Pancreas (tissue), 10 donors: ENCODE data around the gene PDZD4. TPM values are rescaled to one million over a fixed set of nuclear protein-coding genes. Genes with fewer than 3 reads are reported as not detected.

Experiments
- ATAC-seq, 4 donors: fragments of 200-7000 bp; cut with Tn5 transposase; one replicate each; pipeline versions ENCODE4 v1.8.0 to v1.9.1; 2020; ENCODE audit warnings: mild to moderate bottlenecking in 4 of 4, moderate library complexity in 4 of 4
- DNase-seq, 6 donors: peaks; one replicate each; pipeline ENCODE4 v3.0.0-alpha.2; 2020
- FAIRE-seq: peaks from 2 replicates; lab custom pipeline; 2012; peaks lifted over from hg19 to GRCh38; lab: Jason Lieb, UNC
- H3K27ac ChIP-seq, 4 donors: fragments of 200-600 bp; sonication (generic); 1 replicate in 3 of 4; 2 replicates in 1 of 4; pipeline versions ENCODE4 v1.5.0 to v1.8.0; 2020
- H3K27me3 ChIP-seq, 4 donors: fragments of 200-600 bp; one replicate each; pipeline ENCODE4 v1.8.0; 2021
- H3K36me3 ChIP-seq, 3 donors: fragments of 200-600 bp; sonication (generic) in 1 of 3; one replicate each; pipeline versions ENCODE4 v1.5.0 to v1.8.0; 2020 to 2021
- H3K4me1 ChIP-seq, 3 donors: fragments of 200-600 bp; one replicate each; pipeline ENCODE4 v1.8.0; 2021
- H3K4me3 ChIP-seq, 4 donors: fragments of 200-600 bp; sonication (generic) in 2 of 4; one replicate each; pipeline versions ENCODE4 v1.5.0 to v1.8.0; 2020 to 2021
- H3K9me3 ChIP-seq, 4 donors: fragments of 200-600 bp; one replicate each; pipeline ENCODE4 v1.8.0; 2021
- WGBS, 2 donors: extraction: QIAGEN DNeasy Blood & Tissue Kit; methylation state at CpG; one replicate each; pipeline ENCODE4 v1.1.7; 2013; 5-methylcytosine and 5-hydroxymethylcytosine counted together
- intact Hi-C, 3 donors: fragments of 100-400 bp; cut with DNase I; formaldehyde crosslinking; loops; one replicate each; pipeline versions ENCODE4 v1.11.1 to v1.14.2; 2022
- polyA plus RNA-seq, 2 donors: library from polyadenylated mRNA; stranded (reverse); fragments of 200-250 nt; gene quantifications; one replicate each; pipeline ENCODE4 v1.2.3, GENCODE V29; 2013
- total RNA-seq, 6 donors: library from RNA; stranded (reverse); fragmentation: NEBNext Ultra II Directional in 4 of 6; extraction: Animal tissue kit (Norgen Biotek cat#: 25700) in 4 of 6; gene quantifications; one replicate each; pipeline versions ENCODE4 v1.2.1 to v1.2.4, GENCODE V29; 2021 to 2023
- TF ChIP-seq, protein P1 (sequence below), 4 donors: fragments of 200-600 bp; sonication (generic) in 3 of 4; IDR thresholded peaks; one replicate each; pipeline versions ENCODE4 v1.5.0 to v1.8.0; 2021; ENCODE audit warnings: antibody characterized with exemption in 4 of 4
- donor health status: healthy with polysubstance abuse.
- donor health status: DM: no; HTN: no; CAD: no; lungs with moderate emphysema.
- donor health status: DM: no; HTN: no; CAD: no.
- donor health status: control.
- donor health status: control.
- donor health status: Bipolar disorder and iron deficiency.
- donor health status: DM: yes; HTN: yes; CAD: no.
- donor health status: DM: no; HTN: no; CAD: no.
- donor health status: DM: no; HTN: no; CAD: no.
- donor health status: DM: yes; HTN: yes; CAD: no.

Gene PDZD4
- total and polyA plus RNA-seq, 8 donors: 0.79 to 15.2 (median 1.6) TPM

DNA sequence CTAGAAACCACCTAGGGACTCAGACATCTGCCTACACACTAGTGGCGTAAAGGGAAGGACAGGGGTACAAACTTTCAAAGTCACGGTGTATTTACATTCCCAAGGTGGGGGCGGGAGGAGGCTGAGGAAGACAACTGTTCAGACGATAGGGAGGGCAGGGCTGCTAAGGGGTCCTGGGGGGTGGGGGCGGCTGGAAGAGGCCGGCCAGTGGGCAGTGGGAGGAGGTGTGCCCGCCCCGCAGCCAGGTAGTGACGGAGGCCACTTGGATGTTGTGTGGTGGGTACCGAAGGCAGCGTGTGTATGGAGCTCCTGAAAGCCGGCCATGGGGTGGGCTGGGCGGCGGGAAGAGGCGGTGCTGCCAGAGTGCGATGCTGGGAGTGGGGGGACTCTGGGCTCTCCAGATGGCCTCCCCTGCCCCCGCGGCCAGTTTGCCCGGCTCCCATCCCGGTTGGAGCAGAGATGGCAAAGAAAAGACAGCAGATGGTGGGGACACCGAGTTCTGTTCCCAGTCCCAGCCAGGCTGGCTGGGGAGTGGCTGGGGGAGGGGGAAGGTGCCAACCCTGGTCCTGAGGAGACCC is 31.5 kb upstream of the PDZD4 start:
- Histone ChIP-seq H3K27me3 (peaks cover 0 to 6% (median under 1%) of the 10 kb centered on the region in 4 donors), H3K4me3 (no peak overlapping the region), H3K36me3 (no peaks in the 10 kb centered on the region), H3K27ac (no peak overlapping the region), H3K4me1 (no peaks in the 10 kb centered on the region), H3K9me3 (no peaks in the 10 kb centered on the region)
- intact Hi-C loops: no loop called here
- ATAC-seq (no peak), FAIRE-seq (no peak), DNase-seq (peak in 2 of 6 donors; percentile 30 to 53)
- TF ChIP-seq, protein P1, sequence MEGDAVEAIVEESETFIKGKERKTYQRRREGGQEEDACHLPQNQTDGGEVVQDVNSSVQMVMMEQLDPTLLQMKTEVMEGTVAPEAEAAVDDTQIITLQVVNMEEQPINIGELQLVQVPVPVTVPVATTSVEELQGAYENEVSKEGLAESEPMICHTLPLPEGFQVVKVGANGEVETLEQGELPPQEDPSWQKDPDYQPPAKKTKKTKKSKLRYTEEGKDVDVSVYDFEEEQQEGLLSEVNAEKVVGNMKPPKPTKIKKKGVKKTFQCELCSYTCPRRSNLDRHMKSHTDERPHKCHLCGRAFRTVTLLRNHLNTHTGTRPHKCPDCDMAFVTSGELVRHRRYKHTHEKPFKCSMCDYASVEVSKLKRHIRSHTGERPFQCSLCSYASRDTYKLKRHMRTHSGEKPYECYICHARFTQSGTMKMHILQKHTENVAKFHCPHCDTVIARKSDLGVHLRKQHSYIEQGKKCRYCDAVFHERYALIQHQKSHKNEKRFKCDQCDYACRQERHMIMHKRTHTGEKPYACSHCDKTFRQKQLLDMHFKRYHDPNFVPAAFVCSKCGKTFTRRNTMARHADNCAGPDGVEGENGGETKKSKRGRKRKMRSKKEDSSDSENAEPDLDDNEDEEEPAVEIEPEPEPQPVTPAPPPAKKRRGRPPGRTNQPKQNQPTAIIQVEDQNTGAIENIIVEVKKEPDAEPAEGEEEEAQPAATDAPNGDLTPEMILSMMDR (IDR thresholded peaks at IDR 0.05): no peak
- WGBS, 2 donors: 53 to 56% methylated on average over 21 of the region's 21 CpGs

DNA sequence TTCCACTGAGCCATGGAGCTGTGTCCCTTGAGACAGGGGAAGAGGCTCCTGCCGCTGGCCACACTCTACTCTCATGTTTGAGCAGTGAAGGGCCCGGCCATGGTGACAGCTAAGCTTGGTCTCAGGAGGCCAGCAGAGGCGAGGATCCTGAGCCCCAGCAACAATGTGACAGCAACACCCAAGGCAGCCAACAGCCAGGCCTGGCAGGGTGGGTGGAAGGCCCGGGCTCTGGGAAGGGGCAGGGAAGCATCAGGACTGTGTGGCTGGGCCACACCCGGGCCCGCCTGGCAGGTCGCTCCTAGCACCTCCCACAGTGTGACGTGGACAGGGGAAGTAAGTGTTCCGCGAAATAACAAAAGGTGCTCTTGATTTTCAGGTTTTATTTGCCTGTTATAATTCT is 30.8 kb upstream of the PDZD4 start:
- WGBS, 2 donors: 65 to 79% methylated on average over 10 of the region's 10 CpGs
- FAIRE-seq (no peak), ATAC-seq (no peak), DNase-seq (peak in 2 of 6 donors; percentile 40 to 50)
- Histone ChIP-seq H3K9me3 (no peaks in the 10 kb centered on the region), H3K36me3 (no peaks in the 10 kb centered on the region), H3K4me1 (no peaks in the 10 kb centered on the region), H3K27ac (no peak overlapping the region), H3K4me3 (no peak overlapping the region), H3K27me3 (peaks cover 0 to 6% (median 0%) of the 10 kb centered on the region in 4 donors)
- TF ChIP-seq, protein P1 (IDR thresholded peaks at IDR 0.05): no peak
- intact Hi-C loops: no loop called here

DNA sequence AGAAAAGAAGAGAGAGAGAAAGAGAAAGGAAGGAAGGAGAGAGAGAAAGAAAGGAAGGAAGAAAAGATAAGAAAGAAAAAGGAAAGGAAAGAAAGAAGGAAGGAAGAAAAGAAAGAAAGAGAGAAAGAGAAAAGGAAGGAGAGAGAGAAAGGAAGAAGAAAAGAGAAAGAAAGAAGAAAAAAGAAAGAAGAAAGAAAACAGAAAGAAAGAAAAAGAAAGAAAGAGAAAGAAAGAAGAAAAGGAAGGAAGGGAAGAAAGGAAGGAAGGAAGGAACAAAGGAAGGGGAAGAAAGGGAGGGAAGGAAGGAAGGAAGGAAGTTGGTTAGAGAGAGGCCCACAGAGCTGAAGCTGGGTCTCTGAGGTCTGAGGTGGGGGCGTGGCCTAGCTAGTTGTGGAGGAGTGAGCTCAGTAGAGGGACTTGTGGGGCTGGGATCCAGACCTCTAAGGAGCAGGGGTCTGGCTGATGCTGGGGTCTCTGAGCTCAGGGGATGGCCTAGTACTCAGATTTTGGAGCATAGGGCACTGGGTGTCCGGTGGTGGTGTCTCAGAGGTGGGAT is 27.1 kb upstream of the PDZD4 start:
- peaks cover 0 to 6% (median 2%) of the 10 kb centered on the region in 4 donors for H3K27me3 ChIP-seq

DNA sequence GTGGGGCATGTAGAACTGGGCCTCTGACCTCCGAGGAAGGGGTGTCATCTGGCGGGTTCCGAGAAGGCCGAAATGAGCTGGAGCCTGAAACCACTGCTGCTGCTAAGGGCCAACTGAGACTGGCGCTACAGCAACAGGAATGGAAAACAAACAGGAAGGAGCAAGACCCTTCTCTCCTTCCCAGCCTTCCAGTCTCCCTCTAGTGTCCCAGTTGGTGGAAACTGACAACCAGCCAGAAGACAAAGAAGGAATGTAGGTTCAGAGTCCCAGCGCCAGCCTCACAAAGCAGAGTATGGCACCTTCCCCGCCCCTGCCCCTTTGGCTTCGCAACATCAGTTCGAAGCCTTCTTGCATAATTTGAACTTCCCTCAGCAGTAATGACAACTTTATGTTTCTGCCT is 24.4 kb upstream of the PDZD4 start:
- no peak for ATAC-seq
- intact Hi-C loops: no loop called here
- Histone ChIP-seq H3K36me3 (no peaks in the 10 kb centered on the region), H3K4me3 (no peak overlapping the region), H3K27ac (no peak overlapping the region), H3K9me3 (no peaks in the 10 kb centered on the region), H3K27me3 (peaks cover 0 to 13% (median 2%) of the 10 kb centered on the region in 4 donors), H3K4me1 (no peaks in the 10 kb centered on the region)
- 73 to 82% methylated on average over 9 of the region's 9 CpGs for WGBS, 2 donors
- TF ChIP-seq, protein P1 (IDR thresholded peaks at IDR 0.05): no peak
- peak in 1 of 6 donors; percentile 17 for DNase-seq
- no peak for FAIRE-seq

More for the DNA sequence above, 27.1 kb upstream of the PDZD4 start:
- no peak for DNase-seq
- no peak for FAIRE-seq
- H3K27ac ChIP-seq: no peak overlapping the region
- no peaks in the 10 kb centered on the region for H3K36me3 ChIP-seq
- no peaks in the 10 kb centered on the region for H3K4me1 ChIP-seq
- intact Hi-C loops: no loop called here
- TF ChIP-seq, protein P1 (IDR thresholded peaks at IDR 0.05): no peak
- 53 to 58% methylated on average over 2 of the region's 2 CpGs for whole genome bisulfite sequencing, 2 donors
- H3K4me3 ChIP-seq: no peak overlapping the region
- ATAC-seq: no peak
- no peaks in the 10 kb centered on the region for H3K9me3 ChIP-seq

DNA sequence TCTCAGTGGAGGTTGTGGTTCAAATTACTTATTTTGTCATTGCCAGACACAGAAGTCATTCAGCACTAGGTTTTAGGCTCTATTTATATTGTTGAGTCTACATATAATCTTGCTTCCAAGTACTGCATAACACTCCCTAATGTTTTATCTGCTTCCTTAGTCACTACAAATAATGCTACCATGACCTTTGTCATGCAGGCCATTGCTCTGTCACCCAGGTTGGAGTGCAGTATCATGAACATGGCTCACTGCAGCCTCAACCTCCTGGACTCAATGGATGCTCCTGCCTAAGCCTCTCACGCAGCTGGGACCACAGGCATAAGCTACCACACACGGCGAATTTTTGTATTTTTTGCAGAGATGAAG is 23.5 kb upstream of the PDZD4 start:
- H3K27me3 ChIP-seq: peaks cover 0 to 13% (median 2%) of the 10 kb centered on the region in 4 donors

More for the DNA sequence above, 23.5 kb upstream of the PDZD4 start:
- H3K9me3 ChIP-seq: no peaks in the 10 kb centered on the region
- FAIRE-seq (no peak), DNase-seq (peak in 1 of 6 donors; percentile 7), ATAC-seq (no peak)
- 70 to 90% methylated on average over 3 of the region's 3 CpGs for WGBS, 2 donors
- H3K4me3 ChIP-seq: no peak overlapping the region
- intact Hi-C loops: no loop called here
- TF ChIP-seq, protein P1 (IDR thresholded peaks at IDR 0.05): no peak
- H3K4me1 ChIP-seq: no peaks in the 10 kb centered on the region
- no peak overlapping the region for H3K27ac ChIP-seq
- H3K36me3 ChIP-seq: no peaks in the 10 kb centered on the region
